Activated T-cell treated with anti-CD3 and anti-CD28 coated beads, Interleukin-2, amount 50 U/mL, for 24 hours (primary cell): ENCODE data around the gene STAT1.
A peak's percentile ranks its signal among the peaks of the same experiment; 100 is the strongest.
"Not testable (repeated sequence)": the region's sequence is repeated elsewhere in the genome, so short reads cannot be mapped to it uniquely, and the experiment has no call there.

Experiments used
- DNase-seq: peaks from one replicate; pipeline ENCODE4 v3.0.0-alpha.2; 2020
- H3K27ac Mint-ChIP-seq: 2 replicates; pipeline ENCODE4 v1.8.0; 2020; ENCODE audit warnings: mild to moderate bottlenecking, mixed read lengths
- H3K27me3 Mint-ChIP-seq: 2 replicates; pipeline ENCODE4 v1.8.0; 2020; ENCODE audit warnings: mixed read lengths
- H3K36me3 Mint-ChIP-seq: 2 replicates; pipeline ENCODE4 v1.8.0; 2020; ENCODE audit warnings: low read depth, mixed read lengths
- H3K4me1 Mint-ChIP-seq: 2 replicates; pipeline ENCODE4 v1.8.0; 2020; ENCODE audit warnings: low read depth, mixed read lengths
- H3K4me3 Mint-ChIP-seq: 2 replicates; pipeline ENCODE4 v1.8.0; 2020; ENCODE audit warnings: mild to moderate bottlenecking, moderate library complexity, mixed read lengths
- H3K9me3 Mint-ChIP-seq: 2 replicates; pipeline ENCODE4 v1.8.0; 2020; ENCODE audit warnings: mixed read lengths

STAT1 gene

DNA sequence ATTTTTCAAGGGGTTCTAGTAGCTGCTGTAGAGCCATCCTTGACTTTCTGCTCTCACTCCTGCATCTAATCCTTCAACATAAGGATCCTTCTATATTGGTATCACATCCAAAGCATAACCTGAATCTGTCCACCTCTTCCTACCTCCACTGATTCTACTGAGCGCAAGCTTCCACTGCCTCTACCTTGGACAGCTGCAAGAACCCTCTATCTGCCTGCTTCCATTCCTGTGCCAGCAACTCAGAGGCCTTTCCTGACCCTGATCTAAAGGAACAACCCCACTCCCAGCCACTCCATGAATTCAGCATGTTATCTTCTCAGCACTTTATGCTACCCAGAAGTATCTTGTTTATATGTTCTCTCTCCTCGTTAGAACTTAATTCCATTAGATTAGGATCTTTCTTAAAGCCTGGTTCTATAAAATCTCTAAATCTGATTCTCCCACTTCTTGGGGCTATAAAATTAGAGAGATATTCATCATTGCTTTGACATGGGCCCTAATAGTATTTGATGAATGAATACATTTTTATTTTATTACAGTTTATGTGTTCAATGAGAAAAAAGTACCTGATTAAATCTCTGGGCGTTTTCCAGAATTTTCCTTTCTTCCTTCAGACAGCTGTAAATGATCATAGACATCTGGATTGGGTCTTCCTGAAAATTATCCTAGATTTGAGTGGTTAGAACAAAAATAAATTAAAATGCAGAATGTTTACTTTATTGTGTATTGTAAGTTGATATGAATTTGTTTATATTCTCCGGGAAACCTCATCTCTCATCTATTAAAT is 6.8 kb downstream of the STAT1 start:
- DNase-seq: no peak
- peaks cover 83% of the 10 kb centered on the region for H3K4me1 Mint-ChIP-seq
- H3K9me3 Mint-ChIP-seq: peaks cover 21% of the 10 kb centered on the region
- H3K27ac Mint-ChIP-seq: peak overlapping the region; percentile 15
- H3K36me3 Mint-ChIP-seq: peaks cover 81% of the 10 kb centered on the region
- H3K4me3 Mint-ChIP-seq: no peak overlapping the region
- no peaks in the 10 kb centered on the region for H3K27me3 Mint-ChIP-seq

DNA sequence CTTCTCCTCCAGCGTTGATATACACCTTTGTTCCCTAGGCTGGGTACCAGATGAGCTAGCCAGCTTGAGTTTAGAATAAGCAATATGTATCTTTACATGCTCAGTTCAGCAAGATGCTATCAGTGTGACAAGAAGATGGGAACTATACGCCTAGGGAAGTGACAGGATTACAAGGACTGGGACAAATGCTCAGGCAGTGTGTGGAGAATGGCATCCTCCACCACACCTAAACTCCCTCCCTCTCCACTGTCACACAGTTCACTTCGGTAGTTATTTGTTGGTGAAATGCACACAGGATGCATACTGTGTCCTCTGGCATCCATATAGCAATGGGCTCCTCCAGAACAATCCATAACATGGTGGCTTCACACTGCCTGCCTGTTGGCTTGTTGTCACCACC is 7.7 kb downstream of the STAT1 start:
- Mint-ChIP-seq H3K4me1 (peaks cover 86% of the 10 kb centered on the region), H3K4me3 (no peak overlapping the region), H3K36me3 (peaks cover 90% of the 10 kb centered on the region), H3K27ac (peak overlapping the region; percentile 62), H3K9me3 (peaks cover 21% of the 10 kb centered on the region), H3K27me3 (no peaks in the 10 kb centered on the region)
- no peak for DNase-seq

DNA sequence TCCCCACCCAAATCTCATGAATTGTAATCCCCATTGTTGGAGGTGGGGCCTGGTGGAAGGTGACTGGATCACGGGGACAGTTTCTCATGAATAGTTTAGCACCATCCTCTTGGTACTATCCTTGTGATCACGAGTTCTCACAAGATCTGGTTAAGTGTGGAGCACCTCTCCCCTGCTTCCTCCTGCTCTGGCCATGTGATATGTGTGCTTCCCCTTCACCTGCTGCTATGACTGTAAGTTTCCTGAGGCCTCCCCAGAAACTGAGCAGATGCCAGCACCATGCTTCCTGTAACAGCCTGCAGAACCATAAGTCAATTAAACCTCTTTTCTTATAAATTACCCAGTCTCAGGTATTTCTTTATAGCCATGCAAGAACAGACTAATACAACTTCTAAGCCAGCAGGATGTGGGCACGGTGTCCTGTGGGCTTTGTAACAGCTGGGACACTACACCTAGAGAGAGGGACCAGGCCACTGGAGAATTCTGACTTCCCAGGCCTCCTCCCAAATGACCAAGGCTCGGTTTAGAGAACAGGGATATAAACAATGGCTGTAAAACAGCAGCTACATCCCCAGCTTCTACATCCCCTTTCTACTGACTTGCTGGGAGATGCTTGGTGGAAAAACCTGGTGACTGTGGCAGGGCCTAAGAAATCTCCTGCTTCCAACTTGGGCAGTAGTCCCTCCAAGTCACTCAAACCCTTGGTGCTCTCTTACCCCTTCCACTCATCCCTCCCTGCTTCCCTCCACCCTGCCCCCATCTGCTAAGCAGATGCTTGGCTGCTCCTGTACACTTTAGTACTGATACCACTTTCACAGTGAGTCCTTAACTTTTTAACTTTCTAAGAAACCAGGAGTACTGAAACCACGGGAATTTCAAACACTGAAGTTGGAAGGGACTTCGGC is 10.3 kb downstream of the STAT1 start:
- DNase-seq: no peak
- H3K4me3 Mint-ChIP-seq: no peak overlapping the region
- H3K27me3 Mint-ChIP-seq: no peaks in the 10 kb centered on the region
- peaks cover 91% of the 10 kb centered on the region for H3K4me1 Mint-ChIP-seq
- H3K36me3 Mint-ChIP-seq: peaks cover 100% of the 10 kb centered on the region
- peaks cover 21% of the 10 kb centered on the region for H3K9me3 Mint-ChIP-seq
- H3K27ac Mint-ChIP-seq: peak overlapping the region; percentile 60

- Mint-ChIP-seq H3K36me3 (peaks cover 98% of the 10 kb centered on the region), H3K4me3 (no peak overlapping the region), H3K9me3 (peaks cover 28% of the 10 kb centered on the region), H3K27ac (peak overlapping the region; percentile 83), H3K4me1 (peaks cover 87% of the 10 kb centered on the region), H3K27me3 (no peaks in the 10 kb centered on the region)
- no peak for DNase-seq
Observed at GRCh38 chr2:191001624-191002023, 12.3 kb downstream of the STAT1 start.

GRCh38 chr2:191001032-191001431 is 12.9 kb downstream of the STAT1 start:
- no peak for DNase-seq
- Mint-ChIP-seq H3K4me1 (peaks cover 87% of the 10 kb centered on the region), H3K9me3 (peaks cover 25% of the 10 kb centered on the region), H3K27me3 (no peaks in the 10 kb centered on the region), H3K27ac (peak overlapping the region; percentile 83), H3K36me3 (peaks cover 98% of the 10 kb centered on the region), H3K4me3 (no peak overlapping the region)

DNA sequence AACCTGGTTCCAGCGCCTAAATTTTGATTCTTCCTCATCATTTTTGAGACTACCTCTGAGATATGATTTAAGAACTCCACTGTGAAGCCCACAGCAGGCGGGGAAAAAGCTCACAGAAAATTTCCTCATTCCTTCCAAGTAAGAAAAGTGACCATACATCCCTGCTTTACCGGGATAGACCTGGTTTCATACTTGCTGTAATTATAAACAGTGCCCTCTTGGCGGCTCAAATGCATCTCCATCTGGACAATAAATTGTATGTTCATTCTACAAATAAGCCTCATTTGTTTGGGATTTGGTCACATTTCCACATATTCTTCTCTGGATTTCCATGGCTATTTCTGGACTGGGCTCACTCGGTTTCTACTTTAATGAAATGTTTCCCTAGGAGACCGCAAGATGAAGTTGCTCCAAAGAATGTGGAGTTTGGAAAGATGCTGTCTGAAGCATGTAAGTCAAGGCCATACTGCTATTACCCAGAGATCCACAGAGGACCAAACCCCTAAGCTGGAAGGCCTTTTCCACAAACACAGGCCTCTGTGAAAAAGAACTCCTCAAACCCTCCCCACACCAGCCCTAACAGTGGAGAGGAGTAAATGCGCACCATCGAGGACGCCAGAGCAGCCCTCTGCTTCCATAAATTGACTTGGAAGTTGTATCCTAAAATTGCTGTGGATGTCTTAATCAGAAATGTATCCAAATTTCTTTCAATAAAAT is 13.9 kb downstream of the STAT1 start:
- no peaks in the 10 kb centered on the region for H3K27me3 Mint-ChIP-seq
- peaks cover 98% of the 10 kb centered on the region for H3K36me3 Mint-ChIP-seq
- H3K4me3 Mint-ChIP-seq: no peak overlapping the region
- no peak for DNase-seq
- H3K27ac Mint-ChIP-seq: peak overlapping the region; percentile 83
- H3K9me3 Mint-ChIP-seq: peaks cover 32% of the 10 kb centered on the region
- H3K4me1 Mint-ChIP-seq: peaks cover 88% of the 10 kb centered on the region

- Mint-ChIP-seq H3K36me3 (peaks cover 97% of the 10 kb centered on the region), H3K27ac (peak overlapping the region; percentile 57), H3K4me3 (no peak overlapping the region), H3K9me3 (peaks cover 25% of the 10 kb centered on the region), H3K27me3 (no peaks in the 10 kb centered on the region), H3K4me1 (peaks cover 86% of the 10 kb centered on the region)
- DNase-seq: no peak
Observed at GRCh38 chr2:190999058-190999457, 14.9 kb downstream of the STAT1 start.

DNA sequence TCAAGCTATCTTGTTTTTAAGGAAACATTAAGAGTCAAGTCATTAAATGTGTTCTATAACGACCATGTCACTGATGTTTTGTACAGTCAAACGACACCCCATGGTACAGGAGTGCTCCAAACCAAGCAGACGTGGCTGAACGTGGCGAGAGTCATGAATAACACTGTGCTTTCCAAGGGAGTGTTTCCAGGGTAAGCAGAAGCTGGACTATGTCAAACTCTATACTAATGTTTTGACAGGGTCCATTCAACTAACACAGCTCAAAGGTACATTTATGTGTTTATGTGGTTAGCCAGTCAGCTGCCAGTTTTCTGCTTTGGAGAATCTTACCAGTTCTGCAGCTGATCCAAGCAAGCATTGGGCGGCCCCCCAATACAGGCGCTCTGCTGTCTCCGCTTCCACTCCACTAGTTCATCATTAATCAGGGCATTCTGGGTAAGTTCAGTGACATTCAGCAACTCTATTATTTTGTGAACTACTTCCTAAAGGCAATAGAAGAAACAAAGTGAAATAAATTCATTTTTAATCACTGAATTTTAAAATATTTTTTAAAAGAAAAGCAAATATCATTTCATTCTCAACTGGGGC is 16.4 kb downstream of the STAT1 start:
- H3K27me3 Mint-ChIP-seq: no peaks in the 10 kb centered on the region
- H3K4me1 Mint-ChIP-seq: peaks cover 86% of the 10 kb centered on the region
- H3K27ac Mint-ChIP-seq: peak overlapping the region; percentile 84
- peaks cover 97% of the 10 kb centered on the region for H3K36me3 Mint-ChIP-seq
- H3K9me3 Mint-ChIP-seq: peaks cover 18% of the 10 kb centered on the region
- H3K4me3 Mint-ChIP-seq: no peak overlapping the region
- DNase-seq: no peak

GRCh38 chr2:190996947-190997346 is 17.0 kb downstream of the STAT1 start:
- no peaks in the 10 kb centered on the region for H3K27me3 Mint-ChIP-seq
- H3K27ac Mint-ChIP-seq: peak overlapping the region; percentile 84
- H3K36me3 Mint-ChIP-seq: peaks cover 97% of the 10 kb centered on the region
- no peak for DNase-seq
- peaks cover 18% of the 10 kb centered on the region for H3K9me3 Mint-ChIP-seq
- no peak overlapping the region for H3K4me3 Mint-ChIP-seq
- peaks cover 84% of the 10 kb centered on the region for H3K4me1 Mint-ChIP-seq

DNA sequence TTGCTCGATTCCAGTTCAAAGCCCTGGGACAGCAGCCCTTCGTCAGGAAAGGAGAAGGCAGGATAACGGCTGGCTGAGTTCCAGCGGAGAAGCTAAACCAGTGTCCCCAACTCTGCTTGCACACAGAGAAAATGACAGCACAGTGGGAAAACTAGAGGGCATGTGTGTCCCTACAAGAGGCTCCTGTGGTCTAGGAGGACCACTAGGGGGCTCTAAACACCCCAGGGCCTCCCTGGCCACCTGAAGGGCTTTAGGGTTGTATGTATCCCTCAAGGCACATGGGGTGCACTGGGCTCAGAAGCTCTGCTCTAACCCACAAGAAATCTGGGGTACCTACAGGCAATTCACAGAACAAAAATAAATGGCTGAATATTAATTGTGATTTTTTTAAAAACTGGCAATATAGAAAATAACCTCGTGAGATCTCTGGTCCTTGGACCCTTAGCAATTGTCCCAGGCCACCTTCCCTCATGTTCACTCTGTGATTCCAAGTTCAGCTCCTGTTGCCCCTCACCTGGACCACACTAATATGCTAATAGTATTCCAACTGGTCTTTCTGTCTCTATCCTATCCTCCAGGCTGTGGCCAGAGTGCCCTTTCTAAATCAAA is 17.5 kb downstream of the STAT1 start:
- Mint-ChIP-seq H3K4me1 (peaks cover 81% of the 10 kb centered on the region), H3K27ac (peak overlapping the region; percentile 84), H3K36me3 (peaks cover 97% of the 10 kb centered on the region), H3K4me3 (no peak overlapping the region), H3K27me3 (no peaks in the 10 kb centered on the region), H3K9me3 (peaks cover 18% of the 10 kb centered on the region)
- no peak for DNase-seq

DNA sequence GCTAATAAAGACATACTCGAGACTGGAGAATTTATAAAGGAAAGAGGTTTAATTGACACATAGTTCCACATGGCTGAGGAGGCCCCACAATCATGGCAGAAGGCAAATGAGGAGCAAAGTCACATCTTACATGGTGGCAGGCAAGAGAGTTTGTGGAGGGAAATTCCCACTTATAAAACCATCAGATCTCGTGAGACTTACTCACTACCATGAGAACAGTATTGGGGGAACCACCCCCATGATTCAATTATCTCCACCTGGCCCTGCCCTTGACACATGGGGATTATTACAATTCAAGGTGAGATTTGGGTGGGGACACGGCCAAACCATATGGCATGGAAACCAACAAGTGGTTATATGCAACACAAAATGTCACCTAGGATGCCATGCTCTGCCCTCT is 18.7 kb downstream of the STAT1 start:
- Mint-ChIP-seq H3K27ac (peak overlapping the region; percentile 84), H3K36me3 (peaks cover 97% of the 10 kb centered on the region), H3K4me1 (peaks cover 73% of the 10 kb centered on the region), H3K9me3 (peaks cover 18% of the 10 kb centered on the region)
- not testable (repeated sequence) for DNase-seq, H3K4me3 Mint-ChIP-seq, H3K27me3 Mint-ChIP-seq

DNA sequence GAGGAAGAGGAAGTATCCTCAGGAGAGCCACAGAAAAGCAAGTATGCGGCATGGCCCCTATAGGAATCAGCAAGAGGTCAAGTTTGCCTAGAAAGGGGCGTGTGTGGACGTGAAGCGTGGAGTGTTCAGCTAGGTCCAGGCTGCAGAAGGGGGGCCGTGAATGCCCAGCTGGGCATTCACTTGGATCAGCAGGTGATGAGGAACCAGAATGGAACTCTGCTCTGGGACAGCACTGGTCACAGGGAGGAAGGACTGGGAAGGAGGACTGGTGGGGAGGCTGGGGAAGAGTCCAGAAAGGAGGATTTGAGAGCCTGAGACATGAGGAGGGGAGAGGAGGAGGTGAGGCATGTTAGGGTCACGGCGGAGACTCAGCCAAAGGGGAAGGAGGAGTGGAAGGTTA is 19.8 kb downstream of the STAT1 start:
- H3K36me3 Mint-ChIP-seq: peaks cover 97% of the 10 kb centered on the region

DNA sequence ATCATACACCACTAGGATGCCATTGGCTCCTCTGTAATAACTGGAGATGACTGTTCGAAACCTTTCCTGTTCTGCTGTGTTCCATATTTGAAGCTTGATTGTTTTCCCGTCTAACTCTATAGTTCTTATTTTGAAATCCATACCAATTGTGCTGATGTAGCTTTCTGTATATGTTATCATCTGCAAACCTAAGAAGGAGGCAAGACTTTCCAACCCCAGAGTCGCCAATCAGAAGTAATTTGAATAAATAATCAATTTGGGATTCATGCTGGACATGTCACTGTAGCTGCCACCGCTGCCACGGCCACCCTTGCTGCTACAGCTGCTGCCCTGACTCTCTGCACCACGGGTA is 20.7 kb downstream of the STAT1 start:
- H3K36me3 Mint-ChIP-seq: peaks cover 99% of the 10 kb centered on the region
- H3K4me3 Mint-ChIP-seq: no peak overlapping the region
- peak overlapping the region; percentile 82 for H3K27ac Mint-ChIP-seq
- H3K9me3 Mint-ChIP-seq: peaks cover 18% of the 10 kb centered on the region
- H3K4me1 Mint-ChIP-seq: peaks cover 67% of the 10 kb centered on the region
- no peaks in the 10 kb centered on the region for H3K27me3 Mint-ChIP-seq
- DNase-seq: no peak

More for the DNA sequence above, 19.8 kb downstream of the STAT1 start:
- H3K9me3 Mint-ChIP-seq: peaks cover 18% of the 10 kb centered on the region
- H3K27ac Mint-ChIP-seq: peak overlapping the region; percentile 82
- peaks cover 66% of the 10 kb centered on the region for H3K4me1 Mint-ChIP-seq
- H3K4me3 Mint-ChIP-seq: no peak overlapping the region
- DNase-seq: no peak
- H3K27me3 Mint-ChIP-seq: no peaks in the 10 kb centered on the region

DNA sequence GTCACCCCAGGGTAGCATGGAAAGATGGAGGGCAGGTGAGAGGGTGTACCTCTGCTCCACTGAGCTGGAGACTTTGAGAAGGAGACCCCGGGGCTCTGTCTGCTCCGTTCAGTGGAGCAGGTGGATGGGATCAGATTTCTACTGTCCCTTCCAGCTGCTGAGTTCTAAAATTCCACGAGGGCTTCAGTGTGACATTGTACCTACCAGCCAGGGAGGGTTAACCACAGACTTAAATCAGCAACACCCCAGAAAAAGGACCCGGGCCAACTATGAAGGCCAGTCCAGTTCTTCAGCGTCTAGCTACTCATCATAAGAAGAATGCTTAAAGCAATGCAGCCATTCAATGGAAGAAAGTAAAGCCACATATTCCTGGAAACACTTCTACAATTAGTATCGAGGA is 23.8 kb downstream of the STAT1 start:
- Mint-ChIP-seq H3K27ac (peak overlapping the region; percentile 69), H3K4me3 (no peak overlapping the region), H3K27me3 (no peaks in the 10 kb centered on the region), H3K9me3 (peaks cover 3% of the 10 kb centered on the region), H3K4me1 (peaks cover 63% of the 10 kb centered on the region), H3K36me3 (peaks cover 99% of the 10 kb centered on the region)
- no peak for DNase-seq
